ENCODE data around the gene CASK.

Gene CASK

GRCh38 chrX:41909068-41909467 lies 14.3 kb downstream of the CASK start:
- DNase-seq (ENCODE audit: low read depth, low spot score) = no peak

DNA sequence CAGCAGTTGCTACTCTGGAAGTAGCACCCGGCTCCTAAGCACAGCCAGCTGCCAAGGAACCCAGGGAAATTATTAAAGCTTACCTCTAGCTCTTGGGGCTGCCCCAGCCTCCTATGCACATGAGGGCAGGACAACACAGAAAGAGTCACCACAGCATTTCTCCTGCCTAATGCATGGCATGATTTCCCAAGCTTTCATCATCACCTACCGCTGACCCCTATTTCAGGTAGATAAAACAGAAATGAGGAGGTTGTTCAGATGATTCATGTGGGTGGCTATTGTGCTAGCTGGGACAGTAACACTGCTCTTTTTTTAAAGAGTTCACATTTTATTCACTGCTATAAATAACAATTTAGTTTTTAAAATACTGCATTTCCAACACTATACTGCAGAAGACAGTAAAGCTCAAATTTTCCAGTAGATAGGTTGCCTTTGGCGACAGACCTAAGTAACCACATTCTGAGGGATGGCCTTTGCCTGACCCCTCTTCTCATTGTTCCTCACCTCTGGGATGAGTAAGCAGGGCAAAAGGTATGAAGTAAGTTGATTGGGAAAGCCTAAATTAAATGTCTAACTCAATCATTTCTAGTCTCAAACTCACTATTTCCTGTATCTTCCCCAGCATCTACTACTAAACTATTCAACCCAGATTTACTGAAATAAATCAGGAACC lies 16.7 kb downstream of the CASK start:
- DNase-seq (ENCODE audit: low read depth, low spot score) = no peak

DNA sequence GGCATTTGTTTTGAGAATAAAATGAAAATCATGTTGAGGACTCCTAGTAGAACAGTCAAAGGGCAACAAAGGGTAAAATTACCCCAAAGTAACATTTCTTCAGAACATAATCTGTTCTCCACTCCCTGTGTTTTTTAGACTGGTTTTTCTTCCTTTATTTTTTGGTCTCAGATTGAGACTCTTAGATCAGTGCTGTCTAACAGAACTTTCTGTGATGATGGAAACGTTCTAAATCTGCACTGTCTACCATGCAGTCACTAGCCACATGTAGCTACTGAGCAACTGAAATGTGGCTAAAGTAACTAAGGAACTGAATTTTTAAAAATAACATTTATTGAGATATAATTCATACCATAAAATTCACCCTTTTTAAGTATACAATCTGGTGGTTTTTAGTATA lies 19.8 kb downstream of the CASK start:
- no peak for DNase-seq (ENCODE audit: low read depth, low spot score)

GRCh38 chrX:41900321-41900720 lies 23.0 kb downstream of the CASK start:
- DNase-seq (ENCODE audit: low read depth, low spot score) = no peak

DNA sequence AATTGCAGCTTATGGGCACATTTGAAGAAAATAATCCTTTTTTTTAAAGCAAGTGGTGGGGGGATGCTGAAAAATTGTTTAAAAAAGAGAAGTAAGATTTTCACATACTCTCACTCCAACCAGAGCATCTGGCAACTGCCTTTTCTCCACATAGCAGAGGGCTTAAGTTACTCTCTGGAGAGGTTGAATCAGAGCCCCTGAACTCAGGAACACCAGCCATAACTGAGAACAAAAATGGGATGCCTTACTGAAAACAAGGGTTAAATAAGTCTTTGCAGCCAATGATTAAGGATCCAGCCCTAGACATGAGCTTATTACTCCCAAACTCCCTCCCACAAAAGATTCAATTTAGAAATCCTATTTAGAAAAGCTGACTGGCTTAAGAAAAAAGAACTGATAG lies 27.5 kb downstream of the CASK start:
- no peak for DNase-seq (ENCODE audit: low read depth, low spot score)

DNA sequence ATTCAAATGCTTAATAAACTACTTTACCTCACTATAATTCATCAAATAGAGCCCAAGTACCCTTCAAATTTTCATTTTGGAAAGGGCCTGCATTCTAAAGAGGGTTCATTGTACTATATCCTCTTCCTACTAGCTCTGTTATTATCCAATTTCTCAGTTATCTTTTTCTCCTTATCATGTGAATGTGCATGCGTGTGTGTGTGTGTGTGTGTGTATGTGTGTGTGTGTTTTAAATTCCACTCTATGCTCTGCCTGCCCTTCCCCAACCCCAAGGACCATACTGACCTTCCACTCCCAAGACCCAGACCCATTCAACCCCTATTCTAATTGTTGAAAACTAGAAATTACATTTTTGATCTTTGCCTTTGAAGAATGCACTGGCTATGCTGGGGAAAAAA lies 33.3 kb downstream of the CASK start:
- DNase-seq (ENCODE audit: low read depth, low spot score) = no peak

- DNase-seq (ENCODE audit: low read depth, low spot score) = no peak
Measured at GRCh38 chrX:41889317-41890025, 33.9 kb downstream of the CASK start.

- no peak for DNase-seq (ENCODE audit: low read depth, low spot score)
Measured at GRCh38 chrX:41887691-41888090, 35.7 kb downstream of the CASK start.

DNA sequence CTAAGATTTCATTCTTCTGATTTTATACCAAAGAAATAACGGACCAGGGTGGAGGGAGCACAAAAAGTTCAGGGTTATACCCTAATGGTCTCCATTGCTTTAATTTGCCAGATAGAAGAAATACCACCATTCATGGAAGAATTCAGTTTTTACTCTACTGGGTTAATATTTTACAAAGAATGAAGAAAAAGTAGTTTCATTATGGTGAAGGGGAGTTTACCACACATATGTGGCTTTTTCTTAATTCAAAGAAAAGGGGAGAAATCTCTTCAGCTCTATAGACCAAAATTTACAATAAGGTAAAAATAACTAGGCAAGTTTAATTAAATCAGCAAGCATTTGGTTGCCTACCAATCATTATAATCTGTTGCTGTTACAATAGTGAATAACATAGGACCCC lies 37.6 kb downstream of the CASK start:
- DNase-seq (ENCODE audit: low read depth, low spot score) = no peak

- DNase-seq (ENCODE audit: low read depth, low spot score) = no peak
Measured at GRCh38 chrX:41881166-41881565, 42.2 kb downstream of the CASK start.

- no peak for DNase-seq (ENCODE audit: low read depth, low spot score)
Measured at GRCh38 chrX:41877167-41877566, 46.2 kb downstream of the CASK start.

DNA sequence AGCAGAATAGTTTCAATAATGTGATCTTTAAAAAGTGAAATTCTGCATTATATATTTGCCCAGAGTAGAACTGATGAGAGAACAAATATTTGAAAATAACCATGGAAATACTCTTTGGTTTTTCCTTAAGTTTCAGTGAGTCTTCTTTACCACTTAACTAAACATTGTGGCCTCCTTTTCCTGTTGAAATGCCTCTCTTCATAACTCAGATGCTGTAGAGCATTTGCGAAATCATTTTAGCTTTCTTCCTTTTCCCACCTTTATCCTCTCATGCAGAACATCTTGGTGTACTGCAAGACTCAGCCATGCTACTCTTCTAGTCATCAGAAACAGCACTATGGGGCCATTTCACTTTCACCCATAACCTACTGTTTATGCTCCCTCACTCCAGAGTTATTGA lies 48.2 kb downstream of the CASK start:
- DNase-seq (ENCODE audit: low read depth, low spot score) = no peak

DNA sequence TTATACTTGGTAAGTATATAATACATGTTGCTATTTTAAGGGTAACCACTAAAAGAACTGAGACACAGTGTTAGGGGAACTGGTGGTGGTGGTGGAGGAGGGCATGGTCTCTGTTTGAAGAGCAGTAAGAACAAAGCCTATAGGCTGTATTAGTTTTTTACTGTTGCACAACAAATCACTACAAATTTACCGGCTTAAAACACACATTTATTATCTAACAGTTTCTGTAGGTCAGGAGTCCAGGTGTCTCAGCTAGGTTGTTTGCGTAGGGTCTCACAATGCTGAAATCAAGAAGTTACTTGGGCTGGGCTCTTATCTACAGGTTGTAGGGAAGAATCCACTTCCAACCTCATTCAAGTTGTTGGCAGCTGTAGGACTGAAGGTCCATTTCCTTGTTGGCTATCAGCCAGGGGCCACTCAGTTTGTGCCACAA lies 52.6 kb downstream of the CASK start:
- no peak for DNase-seq (ENCODE audit: low read depth, low spot score)

- no peak for DNase-seq (ENCODE audit: low read depth, low spot score)
Measured at GRCh38 chrX:41868392-41868977, 54.9 kb downstream of the CASK start.

DNA sequence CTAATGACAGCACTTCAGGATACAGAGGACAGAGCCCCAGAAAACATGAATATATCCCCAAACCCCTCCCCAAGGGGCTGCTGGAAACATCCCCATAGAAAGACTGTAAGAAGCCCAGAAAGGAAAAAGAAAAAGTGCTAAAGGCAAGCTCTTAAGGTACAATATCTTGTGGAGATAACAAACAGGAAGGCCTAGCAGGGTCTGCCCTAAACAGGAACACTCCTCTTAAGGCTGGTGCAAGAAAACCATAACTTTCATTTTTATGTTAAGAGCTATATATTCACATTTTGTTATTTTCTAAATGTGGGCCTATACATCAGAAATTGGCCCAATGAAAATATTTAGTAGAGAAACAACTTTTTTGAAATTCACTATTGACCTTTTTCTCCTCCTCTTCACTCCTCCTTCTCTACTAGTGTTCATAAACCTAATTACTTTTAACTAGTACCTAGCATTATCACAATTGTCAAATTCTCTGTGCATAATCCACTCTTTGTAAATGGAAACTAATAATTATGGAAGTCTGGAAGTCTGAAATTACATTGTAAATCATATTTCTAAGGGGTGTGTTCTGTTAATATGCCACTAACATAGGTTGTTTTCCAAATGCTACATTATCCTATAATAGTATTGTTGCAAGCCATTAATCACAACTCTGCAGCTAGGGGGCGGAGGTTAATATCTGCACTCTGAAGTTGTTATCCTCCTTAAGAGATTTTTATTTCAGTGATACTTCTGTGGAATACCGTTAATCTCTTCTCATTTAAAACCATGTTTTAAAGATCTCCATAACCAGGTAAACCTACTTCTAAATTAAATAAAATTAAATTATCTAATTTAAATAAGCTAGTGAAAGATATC lies 59.8 kb downstream of the CASK start:
- DNase-seq (ENCODE audit: low read depth, low spot score) = no peak

DNA sequence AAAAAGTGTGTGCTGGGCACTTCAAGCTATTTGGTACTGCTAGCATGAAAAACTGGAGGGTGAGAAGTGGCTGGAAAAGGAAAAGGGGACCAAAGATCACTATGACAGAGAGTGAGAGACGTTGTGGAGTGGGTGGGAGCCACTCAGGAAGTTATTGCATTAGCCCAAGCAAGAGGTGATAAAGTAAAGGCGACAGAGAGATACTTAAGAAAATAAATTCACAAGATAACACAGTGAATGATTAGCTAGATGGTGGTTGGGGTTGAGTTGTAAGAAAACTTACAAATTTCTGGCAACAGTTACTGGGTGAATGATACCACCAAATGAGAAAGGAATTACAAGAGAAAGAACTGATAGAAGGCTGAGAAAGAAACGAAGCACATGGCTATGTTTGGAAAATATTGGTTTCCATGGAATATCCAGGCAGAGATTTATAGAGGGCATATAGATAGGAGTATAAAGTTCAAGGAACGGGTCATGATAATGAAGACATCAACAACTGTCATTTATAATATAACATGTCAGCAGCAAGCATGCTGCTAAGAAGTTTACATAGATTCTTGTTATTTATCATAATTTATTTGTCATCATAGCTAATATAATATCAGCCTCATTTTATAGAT lies 60.7 kb downstream of the CASK start:
- DNase-seq (ENCODE audit: low read depth, low spot score) = no peak

DNA sequence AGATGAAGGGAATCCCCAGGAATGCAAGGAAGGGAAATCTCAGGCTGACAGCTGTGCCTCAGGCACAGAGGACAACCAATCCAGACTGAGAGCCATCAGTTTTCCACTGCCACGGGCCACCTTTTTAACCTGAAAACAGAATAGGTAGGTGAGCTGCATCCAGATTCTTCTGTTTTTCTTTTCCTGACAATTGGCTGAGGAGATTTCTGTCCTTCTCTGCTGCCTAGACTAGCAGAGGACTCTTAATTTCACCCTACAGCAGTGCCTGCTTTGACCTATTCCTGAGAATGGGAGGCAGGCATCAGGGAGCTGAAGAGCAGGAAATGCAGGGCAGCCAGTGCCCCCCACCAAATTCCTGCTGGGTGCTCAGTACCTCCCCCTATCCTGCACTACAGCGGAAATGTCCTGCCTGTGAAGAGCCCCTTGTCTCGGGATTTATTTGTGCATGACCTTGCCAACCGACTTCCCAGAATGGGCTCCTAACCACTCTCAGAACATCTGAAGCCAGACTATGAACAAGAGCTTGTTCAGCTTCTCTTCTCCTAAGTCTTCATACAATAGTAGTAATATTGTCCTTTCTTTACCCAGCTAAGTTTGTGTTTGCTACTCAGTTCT lies 65.1 kb downstream of the CASK start:
- no peak for DNase-seq (ENCODE audit: low read depth, low spot score)

DNA sequence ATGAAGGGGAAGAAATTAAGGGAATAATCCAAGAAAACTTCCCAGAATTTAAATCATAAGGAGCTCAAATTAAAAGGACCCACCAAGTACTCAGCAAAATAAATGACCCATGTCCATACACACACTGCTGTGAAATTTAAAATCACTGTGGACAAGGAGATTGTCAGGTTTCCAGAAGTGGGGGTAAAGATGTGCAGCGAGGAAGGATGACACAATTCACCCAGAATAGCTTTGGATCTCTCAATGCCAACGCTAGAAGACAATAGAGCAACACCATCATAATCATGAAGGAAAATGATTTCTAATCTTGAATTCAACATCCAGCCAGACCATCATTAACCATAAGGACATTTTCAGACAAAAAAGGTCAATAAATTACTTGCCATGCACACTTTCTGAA lies 65.7 kb downstream of the CASK start:
- DNase-seq (ENCODE audit: low read depth, low spot score) = no peak

DNA sequence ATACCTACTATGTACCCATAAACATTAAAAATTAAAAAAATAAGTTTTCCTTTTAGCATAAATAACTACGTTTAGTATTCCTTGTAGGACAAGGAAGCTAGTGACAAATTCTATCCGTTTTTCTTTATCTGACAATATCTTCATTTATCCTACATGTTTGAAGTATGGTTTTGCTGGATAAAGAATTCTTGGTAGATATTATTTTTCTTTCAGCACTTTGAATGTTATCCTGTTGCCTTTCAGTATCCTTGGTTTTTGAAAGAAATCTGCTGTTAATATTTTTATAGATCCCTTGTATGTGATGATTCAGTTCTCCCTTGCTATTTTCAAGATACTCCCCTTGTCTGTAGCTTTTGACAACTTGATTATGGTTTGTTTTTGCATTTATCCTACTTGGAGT lies 76.6 kb downstream of the CASK start:
- DNase-seq (ENCODE audit: low read depth, low spot score) = no peak

- DNase-seq (ENCODE audit: low read depth, low spot score) = no peak
Measured at GRCh38 chrX:41837270-41837944, 85.9 kb downstream of the CASK start.

- DNase-seq (ENCODE audit: low read depth, low spot score) = no peak
Measured at GRCh38 chrX:41828826-41829225, 94.5 kb downstream of the CASK start.

Measured in activated naive CD8-positive, alpha-beta T cell treated with anti-CD3 and anti-CD28 coated beads, Interleukin-2, amount 50 U/mL, for 16 hours (primary cell).